ENCODE data around the gene OST4.

Gene OST4

DNA sequence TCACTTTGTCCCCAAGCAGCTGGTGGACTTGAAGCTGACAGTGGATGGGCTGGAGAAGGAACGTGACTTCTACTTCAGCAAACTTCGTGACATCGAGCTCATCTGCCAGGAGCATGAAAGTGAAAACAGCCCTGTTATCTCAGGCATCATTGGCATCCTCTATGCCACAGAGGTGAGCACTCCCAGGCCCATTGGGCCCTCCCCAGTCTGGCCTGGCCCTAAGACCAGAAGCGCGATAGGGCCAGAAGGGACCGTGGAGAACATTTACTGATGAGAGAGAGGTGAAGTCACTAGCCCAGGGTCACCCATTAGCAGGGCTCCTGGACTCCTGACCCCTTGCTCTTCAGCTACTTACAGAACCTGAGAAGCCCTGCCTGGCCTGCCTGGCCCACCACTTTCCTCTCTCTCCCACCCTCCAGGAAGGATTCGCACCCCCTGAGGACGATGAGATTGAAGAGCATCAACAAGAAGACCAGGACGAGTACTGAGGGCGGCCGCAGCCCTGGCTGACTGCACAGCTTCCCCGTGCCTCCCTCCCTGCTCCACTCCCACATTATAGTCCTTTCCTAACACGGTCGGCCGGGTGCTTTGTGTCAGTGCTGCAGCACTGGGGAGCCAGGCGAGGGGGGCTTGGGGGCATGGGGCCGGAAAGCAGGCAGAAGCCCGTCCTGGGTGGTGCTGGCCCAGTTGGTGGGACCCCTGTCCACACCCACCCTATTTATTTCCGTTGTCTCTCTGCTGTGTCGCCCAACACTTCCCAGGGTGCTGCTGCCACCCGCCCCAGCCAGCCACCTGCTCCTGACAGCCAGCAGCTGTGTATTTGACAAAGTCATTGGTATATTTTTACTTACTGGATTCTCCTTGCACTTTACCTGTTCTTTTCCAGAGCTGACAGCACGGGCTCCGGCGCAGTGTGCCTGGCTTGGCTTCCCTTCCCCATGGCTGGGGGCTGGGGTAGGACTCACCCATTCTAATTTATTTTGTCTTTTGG, 45.3 kb downstream of the OST4 start:
- no peak for DNase-seq (ENCODE audit: low read depth, low spot score)

DNA sequence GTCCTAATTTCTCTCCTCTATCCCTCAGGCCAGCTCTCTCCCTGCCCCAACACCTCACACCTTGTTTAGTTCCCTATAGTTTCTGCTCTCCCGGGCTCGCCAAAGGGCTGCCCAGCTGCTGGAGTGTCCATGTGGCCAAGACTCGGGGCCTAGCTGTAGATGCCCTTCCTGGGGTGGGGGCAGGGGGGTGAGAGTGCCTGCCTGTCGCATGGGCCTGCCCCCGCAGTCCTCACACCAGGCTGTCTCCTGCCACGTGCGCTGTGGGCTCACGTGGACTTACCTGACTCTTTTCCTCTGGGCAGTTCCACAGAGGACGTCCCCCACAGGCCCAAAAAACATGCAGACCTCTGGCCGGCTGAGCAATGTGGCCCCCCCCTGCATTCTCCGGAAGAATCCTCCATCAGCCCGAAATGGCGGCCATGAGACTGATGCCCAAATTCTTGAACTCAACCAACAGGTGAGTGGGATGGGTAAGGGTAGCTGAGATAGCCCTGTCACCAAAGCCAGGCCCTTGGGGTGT, 46.1 kb downstream of the OST4 start:
- DNase-seq (ENCODE audit: low read depth, low spot score), result no peak

- DNase-seq (ENCODE audit: low read depth, low spot score), result no peak
These were observed 46.6 kb downstream of the OST4 start for GRCh38 chr2:27024812-27025211.

DNA sequence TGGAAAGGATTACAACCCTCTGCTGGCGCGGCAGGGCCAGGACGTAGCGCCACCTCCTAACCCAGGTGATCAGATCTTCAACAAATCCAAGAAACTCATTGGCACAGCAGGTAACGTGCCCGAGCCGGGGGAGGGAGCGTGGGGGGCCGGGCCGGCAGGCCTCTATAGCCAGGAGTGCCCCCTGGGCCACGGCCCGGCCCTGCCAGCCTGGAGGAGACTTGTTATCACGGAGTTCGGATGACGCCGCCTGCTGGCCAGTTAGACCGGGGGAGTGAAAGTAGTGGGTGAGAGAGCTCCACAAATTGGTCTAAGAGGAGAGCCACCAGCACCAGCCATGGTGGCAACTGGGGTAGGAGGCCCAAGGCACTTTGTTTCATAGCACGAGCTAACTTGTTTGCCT, 47.3 kb downstream of the OST4 start:
- DNase-seq (ENCODE audit: low read depth, low spot score), result no peak

DNA sequence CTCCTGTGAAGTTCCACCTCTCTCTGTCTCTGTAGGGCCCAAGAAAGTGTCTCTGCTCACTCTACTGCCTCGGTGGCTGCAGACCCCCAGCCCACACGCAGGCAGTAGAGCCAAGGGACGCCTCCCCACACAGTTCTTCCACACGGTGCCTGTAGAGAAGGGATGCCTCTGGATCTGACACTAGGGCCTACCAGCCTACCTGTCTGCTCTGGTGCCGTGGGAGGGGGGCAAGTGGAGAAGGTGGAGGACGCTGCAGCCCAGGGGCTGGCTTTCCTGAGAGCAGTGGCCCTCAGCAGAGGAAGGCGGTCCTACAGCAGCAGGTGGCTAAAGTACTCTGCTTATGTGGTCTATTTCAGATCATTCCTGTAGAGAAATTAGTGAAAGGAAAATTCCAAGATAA, 47.7 kb downstream of the OST4 start:
- no peak for DNase-seq (ENCODE audit: low read depth, low spot score)

DNA sequence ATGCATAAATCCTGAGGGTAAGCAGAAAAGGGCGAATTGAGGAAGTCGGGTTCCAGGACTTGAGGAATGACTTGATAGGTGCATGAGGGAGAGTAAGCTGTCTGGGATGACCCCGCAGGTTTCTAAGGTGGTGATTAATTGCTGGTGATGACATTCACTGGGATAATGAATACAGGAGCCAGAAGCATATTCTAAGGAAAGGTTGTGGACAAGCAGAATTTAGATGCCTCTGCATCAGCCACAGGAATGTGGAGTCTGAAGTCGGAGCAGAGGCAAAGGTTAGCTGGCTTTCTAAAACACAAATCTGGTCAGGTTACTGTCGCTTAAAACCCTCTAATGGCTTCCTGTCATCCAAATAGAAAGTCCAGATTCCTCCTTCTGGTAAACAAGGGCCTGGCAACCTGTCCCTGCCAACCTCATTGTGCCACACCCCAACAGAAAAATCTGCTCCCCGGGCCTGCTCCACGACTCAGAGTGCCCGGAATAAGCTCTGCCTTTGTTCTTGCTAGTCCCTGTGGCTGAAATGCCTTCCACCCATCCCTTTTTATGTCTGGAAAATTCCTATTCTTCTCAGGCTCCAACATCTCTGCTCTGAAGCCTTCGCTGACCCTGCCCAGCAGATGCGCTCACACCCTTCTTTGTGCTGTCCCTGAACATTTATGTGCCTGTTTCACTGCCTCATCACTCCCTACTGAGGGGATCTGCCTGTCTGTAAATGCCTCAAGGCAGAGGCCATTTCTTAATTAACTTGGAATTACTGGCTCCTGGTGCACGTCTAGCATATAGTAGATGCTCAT, 50.0 kb downstream of the OST4 start:
- no peak for DNase-seq (ENCODE audit: low read depth, low spot score)
